Measurements from ENCODE around the gene RNF43.

- no peak for TF ChIP-seq CTCF (conservative IDR thresholded peaks at IDR 0.05)
- no peak for TF ChIP-seq ZFX (IDR thresholded peaks at IDR 0.05)
These were observed 15.3 kb downstream of the RNF43 start for GRCh38 chr17:58402047-58402446.
